T-helper 22 cell (primary cell): ENCODE results near the gene S1PR1.

Source experiments
- DNase-seq: peaks from one replicate; pipeline ENCODE4 v3.0.0-alpha.2; 2020; ENCODE audit warnings: low read depth

Gene S1PR1

GRCh38 chr1:101280049-101280592 lies 43.3 kb downstream of the S1PR1 start:
- no peak for DNase-seq

GRCh38 chr1:101280942-101281654 lies 44.3 kb downstream of the S1PR1 start:
- no peak for DNase-seq

GRCh38 chr1:101281751-101282150 lies 44.9 kb downstream of the S1PR1 start:
- no peak for DNase-seq

- no peak for DNase-seq
Observed at GRCh38 chr1:101282314-101283038, 45.7 kb downstream of the S1PR1 start.

- no peak for DNase-seq
Observed at GRCh38 chr1:101283443-101283842, 46.6 kb downstream of the S1PR1 start.

GRCh38 chr1:101284021-101284420 lies 47.2 kb downstream of the S1PR1 start:
- DNase-seq: no peak

GRCh38 chr1:101284622-101285218 lies 47.9 kb downstream of the S1PR1 start:
- no peak for DNase-seq

GRCh38 chr1:101285922-101286570 lies 49.2 kb downstream of the S1PR1 start:
- DNase-seq: no peak

GRCh38 chr1:101288491-101288944 lies 51.7 kb downstream of the S1PR1 start:
- DNase-seq: peak; percentile 50

GRCh38 chr1:101290119-101290921 lies 53.5 kb downstream of the S1PR1 start:
- DNase-seq: no peak
